CD4-positive, alpha-beta T cell treated with Interleukin-17A for 4 hours (primary cell): Measurements from ENCODE around the gene STX1A.
A peak's percentile ranks its signal among the peaks of the same experiment; 100 is the strongest.

Source experiments
- DNase-seq: peaks from one replicate; pipeline ENCODE4 v3.0.0-alpha.2; 2020; ENCODE audit warnings: mixed read lengths

STX1A gene

DNA sequence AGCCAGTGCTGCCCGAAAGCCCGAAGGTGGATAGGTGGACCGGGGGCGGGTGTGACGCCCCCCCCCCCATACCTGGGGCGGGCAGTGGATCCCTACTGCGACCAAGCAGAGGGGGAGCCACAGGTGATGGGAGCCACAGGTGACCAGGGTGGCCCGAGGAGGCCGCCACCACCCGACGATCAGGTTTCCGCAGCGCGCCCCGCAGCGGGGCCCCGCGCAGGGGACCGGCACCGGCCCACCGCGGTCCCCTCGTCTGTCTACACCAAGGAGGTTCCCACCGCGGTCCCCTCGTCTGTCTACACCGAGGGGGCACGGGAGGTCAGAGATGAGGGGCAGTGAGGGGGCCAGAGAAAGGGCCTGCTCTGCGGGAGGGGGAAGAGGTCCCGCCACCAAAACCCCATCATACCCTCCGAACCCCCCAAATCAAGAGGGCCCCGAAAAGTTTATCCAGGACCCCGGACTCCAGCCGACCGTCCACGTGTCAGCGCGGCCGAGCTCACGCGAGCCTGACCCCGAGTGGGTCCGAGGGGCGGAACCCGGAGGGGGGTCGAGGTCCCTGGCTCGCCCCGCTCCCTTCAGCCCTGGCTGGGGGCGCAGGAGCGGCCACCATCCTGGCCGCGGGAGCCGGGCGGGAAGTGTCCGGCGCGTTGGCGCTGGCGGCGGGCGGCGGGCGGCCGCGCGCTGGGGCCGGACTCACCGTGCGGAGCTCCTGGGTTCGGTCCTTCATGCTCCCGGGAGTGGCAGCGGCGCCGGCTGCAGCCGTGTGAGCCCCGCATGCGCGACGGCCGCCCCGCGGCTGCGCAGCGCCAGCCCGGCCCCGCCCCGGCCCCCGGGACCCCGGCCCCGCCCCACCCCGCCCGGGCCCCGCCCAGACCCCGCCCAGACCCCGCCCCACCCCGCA lies at the start of gene STX1A:
STX1A (minus strand) TSS at position 765 of the 901 bp plus-strand sequence; CDS start at position 727, 38 bp downstream.
- peak; percentile 80 for DNase-seq

DNA sequence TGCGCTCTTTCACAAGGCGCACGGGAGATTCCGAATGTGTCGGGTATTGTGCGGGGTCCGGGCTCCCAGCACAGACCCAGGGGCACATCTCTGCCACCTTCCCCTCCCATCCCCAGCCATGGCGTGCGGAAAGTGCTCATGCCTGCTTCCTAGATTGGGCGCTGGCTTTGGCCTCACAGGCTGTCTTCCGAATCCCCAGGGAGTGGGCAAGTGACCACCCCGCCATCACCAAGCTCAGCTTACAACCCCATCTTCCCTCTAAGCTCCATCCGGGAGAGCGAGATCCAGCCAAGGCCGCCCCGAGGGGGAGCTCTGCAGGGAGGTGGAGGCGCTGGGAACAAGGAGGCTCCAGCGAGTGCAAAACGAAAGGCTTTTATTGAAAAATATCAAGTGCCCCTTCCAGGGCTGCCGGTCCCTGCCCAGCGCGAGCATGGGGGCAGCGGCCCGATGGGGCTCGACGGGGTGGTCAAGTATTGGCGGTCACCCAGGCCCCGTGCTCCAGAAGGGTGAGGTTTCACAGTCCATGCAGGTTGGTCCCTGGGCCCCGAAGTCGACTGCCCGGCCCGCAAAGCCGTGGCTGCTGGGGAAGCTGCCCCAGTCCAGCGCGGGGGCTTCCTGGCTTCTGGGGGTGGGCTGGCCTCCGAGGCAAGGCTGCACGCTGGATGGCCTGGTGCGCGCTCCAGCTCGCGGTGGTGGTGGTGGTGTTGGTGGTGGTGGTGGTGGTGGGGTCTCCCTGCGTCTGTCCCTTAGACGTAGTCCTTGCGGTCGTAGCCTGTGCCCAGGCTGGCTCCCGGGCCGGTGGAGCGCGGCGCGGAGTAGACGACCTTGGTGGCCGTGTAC lies 49.4 kb upstream of the STX1A start:
- no peak for DNase-seq

DNA sequence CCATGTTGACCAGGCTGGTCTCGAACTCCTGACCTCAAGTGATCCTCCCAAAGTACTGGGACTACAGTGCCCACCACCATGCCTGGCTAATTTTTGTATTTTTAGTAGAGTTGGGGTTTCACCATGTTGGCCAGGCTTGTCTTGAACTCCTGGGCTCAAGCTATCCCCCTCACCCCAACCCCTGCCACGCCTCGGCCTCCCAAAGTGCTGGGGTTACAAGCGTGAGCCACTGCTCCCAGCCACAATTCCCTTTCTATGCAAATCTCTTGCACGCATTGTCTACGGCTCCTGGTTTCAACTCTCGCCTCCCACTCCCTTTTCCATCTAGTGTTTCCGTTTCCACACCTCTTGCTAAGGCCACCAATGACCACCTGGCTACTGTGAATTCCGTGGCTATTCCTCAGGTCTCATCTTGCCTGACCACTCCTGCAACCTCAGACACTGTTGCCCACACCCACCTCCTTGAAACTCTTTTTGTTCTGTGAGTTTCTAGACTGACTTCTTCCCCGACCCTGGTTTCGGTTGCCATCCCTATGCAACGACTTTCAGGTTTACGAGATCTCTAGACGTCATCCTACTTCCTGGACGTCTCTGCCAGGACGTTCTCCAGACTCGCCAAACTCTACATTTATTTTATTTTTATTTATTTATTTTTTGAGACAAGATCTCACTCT lies 47.2 kb upstream of the STX1A start:
- no peak for DNase-seq

DNA sequence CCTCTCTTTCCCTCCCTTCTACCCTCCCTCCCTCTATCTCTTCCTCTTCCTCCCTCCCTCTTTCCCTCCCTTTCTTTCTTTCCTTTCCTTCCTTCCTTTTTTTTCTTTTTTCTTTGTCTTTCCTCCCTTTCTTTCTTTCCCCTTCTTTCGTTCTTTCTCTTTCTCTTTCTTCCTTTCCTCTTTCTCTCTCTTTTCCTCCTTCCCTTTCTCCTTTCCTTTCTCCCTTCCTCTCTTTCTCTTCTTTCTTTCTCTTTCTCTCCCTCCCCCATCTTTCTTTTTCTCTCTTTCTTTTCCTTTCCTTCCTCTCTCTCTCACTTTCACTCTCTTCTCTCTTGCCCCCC lies 43.2 kb upstream of the STX1A start:
- no peak for DNase-seq

DNA sequence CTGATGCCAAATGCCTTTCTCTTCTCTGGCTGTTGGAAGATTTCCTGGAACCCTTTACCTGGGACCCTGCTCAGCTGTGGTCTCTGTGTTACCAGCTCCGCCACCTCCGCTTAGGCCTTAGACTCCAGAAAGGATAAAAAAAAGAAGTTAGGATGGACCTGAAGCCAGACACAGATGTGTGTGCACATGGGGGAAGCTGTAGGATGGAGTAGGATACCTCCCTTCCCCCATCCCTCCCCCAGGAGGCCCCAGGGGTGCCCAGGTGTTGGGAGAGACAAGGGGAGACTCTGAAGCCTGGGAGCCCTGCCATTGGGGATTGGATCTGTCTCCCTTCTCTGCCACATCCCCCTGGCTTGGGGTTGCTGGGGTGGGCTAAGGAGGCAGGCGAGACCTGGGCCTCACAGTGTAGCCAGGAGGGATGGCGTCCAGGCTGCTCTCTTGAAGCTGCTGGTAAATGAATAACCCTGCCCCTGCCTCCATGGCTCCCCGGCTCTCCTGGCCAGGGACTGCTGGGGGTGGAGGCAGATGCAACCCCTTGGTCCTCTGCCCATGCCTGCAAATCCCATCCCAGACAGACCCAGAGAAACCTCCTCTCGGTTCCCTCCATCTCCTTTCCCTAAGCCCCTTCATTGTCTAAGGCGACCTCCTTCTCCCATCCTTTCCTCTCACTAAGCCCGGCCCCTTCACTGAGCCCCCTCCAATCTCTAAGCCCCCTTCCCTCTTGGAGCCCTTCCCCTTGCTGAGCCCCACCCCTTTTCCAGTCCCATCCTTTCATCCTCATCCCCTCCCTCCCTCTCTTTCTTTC lies 42.6 kb upstream of the STX1A start:
- no peak for DNase-seq

DNA sequence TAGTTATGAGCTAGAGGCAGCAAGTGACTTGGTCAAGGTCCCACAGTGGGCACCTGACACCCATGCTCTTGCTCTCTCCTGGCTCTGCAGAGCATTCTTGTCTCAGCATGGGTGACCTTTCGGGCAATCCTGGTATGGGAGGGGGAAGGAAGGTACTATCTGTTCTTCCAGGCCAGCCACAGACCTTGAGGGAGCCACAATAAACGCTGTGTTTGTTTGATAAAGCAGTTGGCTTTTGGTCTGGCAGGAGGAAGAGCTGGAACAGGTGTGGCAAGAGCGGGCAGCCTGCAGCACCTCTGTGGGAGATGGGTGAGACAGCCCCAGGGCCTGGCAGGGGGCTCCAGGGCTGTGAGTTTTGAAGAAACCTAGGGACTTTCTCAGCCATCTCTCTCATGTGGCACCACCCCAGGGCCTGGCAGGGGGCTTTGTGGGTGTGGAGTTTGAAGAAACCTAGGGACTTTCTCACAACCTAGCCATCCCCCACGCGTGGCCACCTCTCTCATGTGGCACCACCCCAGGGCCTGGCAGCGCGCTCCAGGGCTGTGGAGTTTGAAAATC lies 39.2 kb upstream of the STX1A start:
- DNase-seq: no peak

DNA sequence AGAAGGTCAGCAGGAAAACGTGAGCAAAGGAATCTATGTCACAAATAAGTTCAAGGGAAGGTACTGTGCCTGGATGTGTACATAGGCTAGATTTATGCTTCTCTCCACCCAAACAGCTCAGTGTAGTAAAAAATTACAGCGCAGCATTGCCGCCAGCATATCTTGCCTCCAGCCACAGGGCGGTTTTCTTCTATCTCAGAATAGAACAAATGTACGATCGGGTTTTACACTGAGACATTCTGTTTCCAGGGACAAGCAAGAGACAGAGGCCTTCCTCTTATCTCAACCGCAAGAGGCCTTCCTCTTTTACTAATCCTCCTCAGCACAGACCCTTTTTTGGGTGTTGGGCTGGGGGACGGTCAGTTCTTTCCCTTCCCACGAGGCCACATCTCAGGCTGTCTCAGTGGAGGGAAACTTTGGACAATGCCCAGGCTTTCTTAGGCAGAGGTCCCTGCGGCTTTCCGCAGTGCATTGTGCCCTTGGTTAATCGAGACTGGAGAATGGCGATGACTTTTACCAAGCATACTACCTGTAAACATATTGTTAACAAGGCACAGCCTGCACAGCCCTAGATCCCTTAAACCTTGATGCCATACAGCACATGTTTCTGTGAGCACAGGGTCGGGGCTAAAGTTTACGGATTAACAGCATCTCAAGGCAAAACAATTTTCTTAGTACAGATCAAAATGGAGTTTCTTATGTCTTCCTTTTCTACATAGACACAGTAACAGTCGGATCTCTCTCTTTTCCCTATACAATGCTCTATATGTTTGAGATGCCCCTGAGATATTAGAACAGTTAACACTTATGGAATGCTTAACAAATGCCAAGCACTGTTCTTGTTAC lies 30.7 kb upstream of the STX1A start:
- DNase-seq: no peak

DNA sequence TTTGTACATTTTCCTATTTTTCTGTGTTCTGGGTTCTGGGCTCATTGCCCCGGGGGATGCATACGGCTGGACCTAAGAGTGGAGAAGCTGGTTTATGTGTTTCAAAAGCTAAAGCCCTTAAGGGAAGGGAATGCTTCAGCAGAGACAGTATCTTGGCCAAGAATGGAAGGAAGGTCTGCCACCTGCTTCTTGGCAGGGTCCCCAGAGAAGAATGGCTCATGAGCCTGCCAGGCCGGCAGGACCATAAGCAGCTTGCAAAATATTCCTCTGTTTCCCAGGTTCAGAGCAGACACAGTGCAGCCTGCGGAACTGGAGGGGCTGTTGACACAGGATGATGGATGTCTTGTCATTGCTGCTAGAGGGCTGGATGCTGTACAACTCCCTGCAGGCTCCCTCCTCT lies 26.9 kb upstream of the STX1A start:
- DNase-seq: no peak

DNA sequence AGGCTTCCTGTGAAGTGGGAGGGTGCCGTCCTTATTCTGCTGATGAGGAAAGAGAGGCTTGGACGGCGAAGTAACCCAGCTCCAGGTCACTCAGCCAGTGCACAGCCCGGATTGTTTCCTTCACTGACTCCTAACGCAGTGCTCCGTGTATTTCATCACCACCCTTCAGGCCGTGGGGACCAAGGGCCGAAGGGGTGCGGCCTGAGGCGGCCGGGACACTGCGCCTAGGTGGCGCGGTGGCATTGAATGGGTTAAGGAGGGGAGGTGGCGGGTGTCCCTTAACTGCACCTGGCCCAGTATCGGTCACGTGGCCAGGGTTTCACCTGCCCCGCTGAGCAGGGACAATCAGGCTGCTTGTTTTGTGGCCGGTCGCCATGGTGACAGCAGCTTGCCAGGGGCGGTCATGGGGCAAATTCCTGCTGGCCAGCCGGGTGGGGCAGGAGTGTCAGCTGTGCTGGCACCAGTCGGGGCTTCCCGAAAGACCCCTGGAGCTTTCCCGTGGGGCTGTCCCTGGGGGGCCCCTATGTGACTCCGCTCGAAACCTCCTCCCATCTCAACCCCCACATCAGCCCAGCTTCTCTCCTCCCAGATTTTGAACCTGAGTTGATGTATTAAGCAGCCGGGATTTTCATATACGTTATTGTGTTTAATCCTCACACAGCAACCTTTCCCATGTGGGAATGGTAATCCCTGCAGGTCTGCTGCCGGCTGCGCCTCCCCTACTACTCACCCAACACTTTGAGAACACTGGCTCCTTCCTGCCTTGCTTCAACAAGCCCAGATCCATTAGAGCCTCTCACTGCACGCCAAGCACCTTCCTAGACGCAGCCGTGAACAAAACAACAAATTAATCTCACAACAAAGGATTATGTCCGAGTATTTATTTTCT lies 23.5 kb upstream of the STX1A start:
- no peak for DNase-seq

DNA sequence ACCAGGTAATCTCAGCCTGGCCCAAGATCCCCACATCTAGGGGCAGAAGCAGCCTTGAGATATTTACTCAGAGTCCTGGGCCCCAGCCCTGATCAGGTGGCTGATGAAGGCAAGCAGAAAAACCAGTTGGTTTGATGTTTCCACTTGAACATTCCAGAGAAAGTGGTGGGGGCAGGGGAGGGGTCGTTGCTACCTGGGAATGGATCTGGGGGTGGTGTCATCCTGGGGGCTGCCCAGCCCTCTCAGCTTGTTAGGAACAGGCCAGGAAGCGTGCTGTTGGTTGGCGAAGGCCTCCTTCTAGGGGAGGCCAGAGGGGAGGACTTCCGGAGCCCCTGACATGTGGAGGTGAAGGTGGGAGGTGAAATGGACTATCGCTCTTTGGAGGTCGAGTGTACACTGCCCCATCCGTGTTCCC lies 22.9 kb upstream of the STX1A start:
- no peak for DNase-seq

DNA sequence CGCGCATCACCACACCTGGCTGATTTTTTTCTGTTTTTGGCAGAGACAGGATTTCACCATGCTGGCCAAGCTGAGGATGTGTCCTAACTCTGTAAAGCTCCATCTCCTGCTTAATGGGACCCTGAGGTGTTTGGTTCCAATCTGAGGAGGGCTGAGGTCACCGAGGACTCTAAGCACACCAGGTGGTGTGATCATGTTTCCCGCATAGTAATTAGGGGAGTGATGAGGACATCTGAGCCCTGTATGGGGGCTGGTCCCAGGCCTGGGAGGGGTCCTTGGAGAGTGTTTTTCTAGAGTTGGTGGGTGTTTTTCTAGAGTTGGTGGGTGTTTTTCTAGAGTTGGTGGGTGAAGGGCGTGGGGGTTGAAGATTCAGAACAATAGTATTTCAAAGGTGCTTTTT lies 22.1 kb upstream of the STX1A start:
- no peak for DNase-seq

DNA sequence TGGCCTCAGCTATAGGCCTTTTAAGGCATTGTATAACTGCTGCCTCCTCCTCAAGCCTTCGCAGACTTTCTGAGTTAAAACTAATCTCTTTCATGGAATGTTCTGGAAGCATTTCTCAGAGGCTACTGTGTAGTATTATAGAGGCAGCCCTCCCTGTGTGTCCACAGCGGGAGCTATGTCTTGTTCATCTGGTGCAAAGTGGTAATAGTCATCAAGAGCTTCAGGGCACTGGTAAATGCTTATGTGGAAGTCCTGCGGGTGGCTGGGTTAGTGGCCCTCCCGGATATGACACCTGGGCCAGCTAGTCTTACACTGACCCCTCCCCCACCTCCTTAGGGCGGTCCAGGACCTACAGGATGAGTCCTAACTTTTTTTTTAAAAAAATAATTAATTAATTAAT lies 21.3 kb upstream of the STX1A start:
- no peak for DNase-seq

DNA sequence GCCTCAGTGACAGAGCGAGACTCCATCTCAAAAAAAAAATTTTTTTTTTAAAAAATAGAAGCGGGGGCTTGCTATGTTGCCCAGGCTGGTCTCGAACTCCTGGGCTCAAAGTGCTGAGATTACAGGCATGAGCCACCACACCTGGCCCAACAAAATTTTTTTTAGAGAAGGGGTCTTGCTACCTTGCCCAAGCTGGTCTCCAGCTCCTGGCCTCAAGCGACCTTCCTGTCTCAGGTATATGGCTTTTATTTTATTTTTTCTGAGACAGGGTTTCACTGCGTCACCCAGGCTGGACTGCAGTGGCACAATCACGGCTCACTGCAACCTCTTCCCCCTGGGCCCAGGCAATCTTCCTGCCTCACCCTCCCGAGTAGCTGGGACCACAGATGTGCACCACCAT lies 20.7 kb upstream of the STX1A start:
- DNase-seq: no peak

DNA sequence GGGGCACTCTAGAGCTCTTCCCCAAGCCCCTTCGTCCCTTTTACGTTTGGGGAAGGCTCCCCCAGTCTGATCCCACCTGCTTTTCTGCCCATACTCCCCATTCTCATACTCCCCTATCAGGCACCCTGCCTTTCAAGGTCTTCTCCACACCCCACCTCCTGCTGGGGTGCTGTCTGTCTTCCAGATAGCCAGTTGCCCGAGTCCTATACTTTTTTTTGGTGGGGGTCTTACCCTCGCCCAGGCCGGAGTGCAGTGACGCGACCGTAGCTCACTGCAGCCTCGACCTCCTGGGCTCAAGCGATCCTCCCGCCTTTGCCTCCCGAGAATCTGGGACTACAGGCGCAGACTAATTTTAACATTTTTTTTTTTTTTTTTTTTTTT lies 19.9 kb upstream of the STX1A start:
- DNase-seq: no peak

DNA sequence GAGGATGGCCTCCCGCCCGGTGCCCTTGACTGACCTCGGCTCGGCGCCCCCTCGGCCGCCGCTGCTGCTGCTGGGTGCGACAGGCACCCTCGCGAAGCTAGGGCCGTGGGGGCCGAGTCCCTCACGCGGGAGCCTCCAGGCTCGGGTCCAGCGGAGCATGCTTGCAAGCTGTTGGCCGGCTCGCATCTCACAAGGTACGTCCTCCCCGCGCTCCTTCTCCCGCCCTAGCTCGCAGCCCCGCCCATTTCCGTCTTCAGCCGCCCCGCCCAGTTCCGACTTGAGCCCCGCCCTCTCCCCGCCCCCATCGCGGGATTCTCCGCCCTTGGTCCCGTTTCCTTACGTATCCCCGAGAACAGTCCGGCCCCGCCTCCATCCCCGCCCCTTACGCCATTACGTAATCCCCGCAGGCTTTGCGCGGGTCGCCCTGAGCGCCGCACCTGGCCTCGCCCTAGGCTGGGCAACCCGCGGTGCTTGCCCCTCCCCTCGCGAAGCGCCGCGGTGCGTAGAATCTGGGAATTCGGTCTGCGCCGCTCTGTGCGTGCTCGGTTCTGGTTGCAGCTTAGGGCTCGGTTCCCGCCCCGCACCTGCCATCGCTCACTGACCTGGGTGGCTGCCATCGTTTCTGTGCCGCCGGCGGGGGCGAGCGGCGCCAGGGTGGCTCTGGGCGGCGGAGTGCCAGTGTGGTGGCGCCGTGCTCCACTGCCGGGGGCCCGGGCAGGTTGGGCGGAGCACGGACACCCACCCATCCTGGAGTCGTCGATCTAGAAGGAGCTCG lies 19.3 kb upstream of the STX1A start, which contains the start of gene ABHD11:
ABHD11 (minus strand) TSS at position 191 of the 775 bp plus-strand sequence; CDS start at position 159, 32 bp downstream.
- peak; percentile 99 for DNase-seq

DNA sequence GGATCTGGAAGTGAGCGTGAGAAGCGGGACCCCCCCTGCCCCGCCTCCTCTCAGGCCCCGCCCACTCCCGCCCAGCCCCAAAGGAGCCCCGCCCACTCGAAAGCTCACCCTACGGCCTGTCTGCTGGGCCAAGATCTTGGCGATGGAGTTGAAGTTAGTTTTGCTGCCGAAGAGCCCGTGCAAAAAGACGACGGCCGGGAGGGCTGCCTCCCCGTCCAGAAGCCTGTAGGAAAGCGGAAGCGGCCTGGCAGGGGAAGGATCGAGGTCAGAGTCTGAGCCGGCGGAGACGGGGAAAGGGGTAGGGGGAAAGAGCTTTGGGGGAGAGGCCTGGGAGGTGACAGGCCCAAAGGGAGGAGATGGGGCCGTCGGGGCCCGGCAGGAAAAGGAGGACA lies 18.7 kb upstream of the STX1A start:
- DNase-seq: peak; percentile 81

DNA sequence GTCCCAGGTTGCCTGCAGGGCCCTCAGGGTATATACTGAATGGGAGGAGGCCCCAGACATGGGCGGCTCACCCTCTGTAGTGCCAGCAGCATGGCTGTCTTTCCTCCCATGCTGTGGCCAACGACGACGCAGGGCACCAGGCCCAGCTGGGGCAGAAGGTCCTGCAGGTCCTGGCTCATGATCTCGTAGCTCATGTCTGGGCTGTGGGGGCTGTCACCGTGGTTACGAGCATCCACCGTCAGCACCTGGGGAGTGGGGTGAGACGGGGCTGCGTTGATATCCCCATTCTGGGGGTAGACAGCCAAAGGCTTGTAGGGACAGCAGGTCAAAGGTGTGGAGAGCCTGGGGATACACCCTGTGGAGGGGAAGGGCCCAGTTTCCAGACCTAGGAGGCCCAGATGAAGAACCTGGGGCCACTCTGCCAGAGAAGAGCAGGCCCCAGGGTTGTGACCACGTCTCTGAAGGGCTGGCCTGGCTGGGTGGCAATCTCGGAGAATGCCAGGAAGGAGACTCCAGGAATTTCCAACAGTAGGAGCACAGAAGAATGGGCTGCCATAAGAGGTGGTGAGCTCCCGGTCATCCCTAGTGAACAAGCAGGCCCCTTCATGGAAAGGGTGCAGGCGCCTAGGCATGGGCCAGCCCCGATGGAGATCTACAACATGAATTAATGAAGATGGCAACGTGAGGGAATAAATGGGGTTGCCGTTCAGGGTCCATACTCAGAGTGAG lies 18.2 kb upstream of the STX1A start:
- DNase-seq: no peak

DNA sequence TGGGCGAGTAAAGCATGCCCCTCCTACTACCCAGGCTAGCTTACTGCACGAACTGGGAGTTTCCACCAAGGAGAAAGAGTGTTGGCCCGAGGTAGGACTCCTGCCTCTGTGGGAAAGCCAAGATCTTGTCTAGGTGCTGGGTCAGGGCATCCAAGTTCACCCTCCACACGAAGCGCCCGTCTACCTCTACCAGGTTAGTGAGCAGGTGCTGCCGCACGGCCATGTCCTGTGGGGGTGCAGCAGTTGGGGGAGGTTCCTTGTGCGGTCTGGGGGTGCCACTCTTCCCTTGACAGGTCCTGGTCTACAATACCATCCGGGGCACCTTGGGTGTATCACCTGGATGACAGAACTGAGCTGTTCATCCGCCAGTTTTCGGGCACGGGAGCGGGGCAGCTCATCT lies 17.4 kb upstream of the STX1A start:
- DNase-seq: no peak

DNA sequence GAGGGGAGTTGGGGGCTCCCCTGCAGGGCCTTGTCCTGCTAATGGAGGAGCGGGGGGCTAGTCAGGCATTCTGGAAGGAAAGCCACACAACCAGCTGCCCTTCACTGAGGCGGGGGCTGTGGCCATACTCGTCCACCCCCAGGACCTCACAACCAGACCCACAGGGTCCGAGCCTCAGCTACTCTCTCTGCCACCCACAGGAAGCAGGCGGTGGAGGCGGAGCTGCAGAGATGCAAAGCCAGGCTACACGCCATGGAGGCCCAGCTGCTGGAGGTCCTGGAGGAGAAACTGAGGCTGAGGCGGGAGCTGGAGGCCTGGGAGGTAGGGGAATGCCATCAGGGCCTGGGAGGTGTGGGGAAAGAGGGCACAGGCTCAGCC lies 16.0 kb upstream of the STX1A start:
- DNase-seq: no peak
